Brain microvascular endothelial cell (primary cell): ENCODE results near the gene PXYLP1.
"Not testable (repeated sequence)": the region's sequence is repeated elsewhere in the genome, so short reads cannot be mapped to it uniquely, and the experiment has no call there.

Experiments
- DNase-seq: peaks from one replicate; pipeline ENCODE4 v3.0.0-alpha.2; 2020
- H3K27ac ChIP-seq: fragments of 250-450 bp; sonication (Bioruptor Pico); 2 replicates; pipeline ENCODE4 v1.5.1; 2020; ENCODE audit warnings: mild to moderate bottlenecking, moderate library complexity
- H3K27me3 ChIP-seq: fragments of 250-450 bp; sonication (Bioruptor Pico); replicated peaks from 2 replicates; pipeline ENCODE4 v1.5.1; 2020; ENCODE audit warnings: mild to moderate bottlenecking
- H3K36me3 ChIP-seq: fragments of 250-450 bp; sonication (Bioruptor Pico); replicated peaks from 2 replicates; pipeline ENCODE4 v1.5.1; 2020; ENCODE audit warnings: mild to moderate bottlenecking
- H3K4me3 ChIP-seq: 2 replicates; pipeline ENCODE4 v1.5.1; 2011; ENCODE audit warnings: low read depth, mild to moderate bottlenecking, control low read depth, low read length, moderate library complexity
- in situ Hi-C: cut with HindIII; loops from 2 replicates; pipeline ENCODE4 v1.10.0; 2017; ENCODE audit warnings: low sequenced_read_pairs, low pct_ligation_motif_present
- TF ChIP-seq, protein P1 (sequence below): IDR thresholded peaks from 2 replicates; pipeline ENCODE4 v1.5.1; 2011; ENCODE audit warnings: low read depth, mild to moderate bottlenecking, moderate library complexity, low read length, control low read depth, inconsistent platforms; ENCODE audit errors: missing control alignments

The PXYLP1 gene

DNA sequence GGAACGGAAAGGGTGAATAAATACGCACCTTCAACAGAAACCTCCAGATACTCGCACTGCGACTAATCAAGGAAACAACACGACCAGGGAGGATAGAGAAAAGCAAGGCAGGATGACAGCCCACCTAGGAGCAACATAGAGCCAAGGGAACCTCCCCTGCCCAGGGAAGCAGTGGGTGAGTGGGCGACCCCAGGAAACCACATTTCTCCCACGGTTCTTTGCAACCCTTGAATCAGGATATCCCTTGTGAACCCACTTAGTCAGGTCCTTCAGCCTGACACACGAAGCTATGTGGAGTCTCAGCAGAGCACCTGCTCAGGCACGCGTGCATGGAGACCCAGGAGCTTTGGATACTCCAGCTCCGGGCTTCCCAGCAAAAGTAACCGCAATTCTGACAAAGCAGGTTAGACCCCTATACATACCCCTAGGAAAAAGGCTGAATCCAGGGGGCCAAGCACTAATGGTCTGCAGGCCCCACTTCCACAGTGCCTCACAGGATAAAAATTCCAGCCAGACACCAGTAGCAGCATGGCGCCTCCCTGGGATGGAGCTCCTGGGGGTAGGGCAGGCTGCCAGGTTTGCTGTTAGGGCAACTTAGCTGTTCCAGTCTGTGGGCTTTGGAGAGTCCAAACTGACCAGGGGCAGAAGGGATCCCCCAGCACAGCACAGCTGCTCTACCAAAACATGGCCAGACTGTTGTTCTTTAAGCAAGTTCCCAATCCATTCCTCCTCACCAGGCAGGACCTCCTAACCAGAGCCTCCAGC lies 38.4 kb upstream of the PXYLP1 start:
- in situ Hi-C loops, result no loop called here
- Histone ChIP-seq H3K36me3 (no peaks in the 10 kb centered on the region), H3K4me3 (no peak overlapping the region), H3K27me3 (peaks cover 9% of the 10 kb centered on the region), H3K27ac (no peak overlapping the region)
- TF ChIP-seq, protein P1, sequence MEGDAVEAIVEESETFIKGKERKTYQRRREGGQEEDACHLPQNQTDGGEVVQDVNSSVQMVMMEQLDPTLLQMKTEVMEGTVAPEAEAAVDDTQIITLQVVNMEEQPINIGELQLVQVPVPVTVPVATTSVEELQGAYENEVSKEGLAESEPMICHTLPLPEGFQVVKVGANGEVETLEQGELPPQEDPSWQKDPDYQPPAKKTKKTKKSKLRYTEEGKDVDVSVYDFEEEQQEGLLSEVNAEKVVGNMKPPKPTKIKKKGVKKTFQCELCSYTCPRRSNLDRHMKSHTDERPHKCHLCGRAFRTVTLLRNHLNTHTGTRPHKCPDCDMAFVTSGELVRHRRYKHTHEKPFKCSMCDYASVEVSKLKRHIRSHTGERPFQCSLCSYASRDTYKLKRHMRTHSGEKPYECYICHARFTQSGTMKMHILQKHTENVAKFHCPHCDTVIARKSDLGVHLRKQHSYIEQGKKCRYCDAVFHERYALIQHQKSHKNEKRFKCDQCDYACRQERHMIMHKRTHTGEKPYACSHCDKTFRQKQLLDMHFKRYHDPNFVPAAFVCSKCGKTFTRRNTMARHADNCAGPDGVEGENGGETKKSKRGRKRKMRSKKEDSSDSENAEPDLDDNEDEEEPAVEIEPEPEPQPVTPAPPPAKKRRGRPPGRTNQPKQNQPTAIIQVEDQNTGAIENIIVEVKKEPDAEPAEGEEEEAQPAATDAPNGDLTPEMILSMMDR, result no peak
- DNase-seq, result no peak

DNA sequence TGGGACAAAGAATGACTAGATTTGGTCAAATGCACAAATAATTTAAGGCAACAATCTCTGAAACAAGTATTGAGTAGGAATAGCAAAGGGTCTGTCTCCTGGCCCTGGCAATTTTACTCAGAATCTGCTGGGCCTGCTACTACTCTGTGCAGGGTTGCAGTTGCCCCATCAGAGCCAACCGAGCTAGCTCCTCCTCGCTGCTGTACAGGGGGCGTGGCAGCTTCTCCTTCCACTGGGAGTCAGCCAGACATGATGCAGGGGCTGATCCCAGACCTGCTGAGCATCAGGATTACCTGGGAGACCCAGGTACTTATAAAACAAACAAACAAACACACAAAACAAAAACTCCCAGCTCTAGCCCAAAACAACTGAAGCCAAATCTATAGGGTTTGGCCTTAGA lies 30.5 kb upstream of the PXYLP1 start:
- peaks cover 6% of the 10 kb centered on the region for H3K27me3 ChIP-seq
- H3K4me3 ChIP-seq, result no peak overlapping the region
- in situ Hi-C loops, result no loop called here
- no peak for DNase-seq
- no peaks in the 10 kb centered on the region for H3K36me3 ChIP-seq
- H3K27ac ChIP-seq, result no peak overlapping the region
- TF ChIP-seq, protein P1, result no peak

DNA sequence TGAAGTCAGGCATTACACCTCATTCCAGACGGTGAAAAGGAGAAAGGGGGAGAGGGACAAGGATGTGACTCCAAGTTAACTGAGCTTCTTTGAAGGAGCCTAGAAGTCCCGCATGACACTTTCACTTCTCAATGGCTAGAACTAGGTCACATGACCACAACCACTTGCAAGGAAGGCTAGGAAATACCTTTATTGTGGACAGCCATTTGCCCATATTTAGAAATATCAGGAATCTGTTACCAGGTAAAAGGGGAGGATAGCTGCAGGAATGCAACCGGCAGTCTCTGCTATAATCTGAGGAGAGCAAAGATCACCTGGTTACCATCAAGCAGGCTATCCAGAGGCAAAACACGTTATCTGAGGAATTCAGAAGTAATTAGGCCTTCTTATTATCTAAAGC lies 28.9 kb upstream of the PXYLP1 start:
- TF ChIP-seq, protein P1, result no peak
- Histone ChIP-seq H3K4me3 (no peak overlapping the region), H3K27ac (no peak overlapping the region), H3K27me3 (no peaks in the 10 kb centered on the region), H3K36me3 (no peaks in the 10 kb centered on the region)
- no peak for DNase-seq
- in situ Hi-C loops, result no loop called here

DNA sequence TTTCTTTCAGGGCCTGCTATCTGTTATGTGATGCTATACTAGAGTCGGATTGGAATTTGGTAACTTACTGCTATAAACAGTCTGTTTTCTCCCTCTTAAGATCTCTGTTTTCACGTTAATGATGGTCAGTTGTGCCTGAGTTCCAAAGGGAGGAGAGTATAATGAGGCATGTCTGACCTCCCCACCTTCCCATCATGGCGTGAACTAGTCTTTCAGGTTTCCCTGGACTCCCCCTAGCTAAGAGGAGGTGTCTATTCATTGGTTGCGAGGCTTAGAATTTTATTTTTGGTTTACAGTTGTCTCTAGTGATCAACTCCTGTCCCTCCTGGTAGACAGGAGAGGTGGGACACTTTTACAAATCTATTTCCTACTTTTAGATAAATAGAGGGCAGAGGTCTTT lies 27.8 kb upstream of the PXYLP1 start:
- TF ChIP-seq, protein P1, result no peak
- H3K36me3 ChIP-seq, result no peaks in the 10 kb centered on the region
- no peak overlapping the region for H3K4me3 ChIP-seq
- no peak for DNase-seq
- no peak overlapping the region for H3K27ac ChIP-seq
- in situ Hi-C loops, result no loop called here
- H3K27me3 ChIP-seq, result no peaks in the 10 kb centered on the region

DNA sequence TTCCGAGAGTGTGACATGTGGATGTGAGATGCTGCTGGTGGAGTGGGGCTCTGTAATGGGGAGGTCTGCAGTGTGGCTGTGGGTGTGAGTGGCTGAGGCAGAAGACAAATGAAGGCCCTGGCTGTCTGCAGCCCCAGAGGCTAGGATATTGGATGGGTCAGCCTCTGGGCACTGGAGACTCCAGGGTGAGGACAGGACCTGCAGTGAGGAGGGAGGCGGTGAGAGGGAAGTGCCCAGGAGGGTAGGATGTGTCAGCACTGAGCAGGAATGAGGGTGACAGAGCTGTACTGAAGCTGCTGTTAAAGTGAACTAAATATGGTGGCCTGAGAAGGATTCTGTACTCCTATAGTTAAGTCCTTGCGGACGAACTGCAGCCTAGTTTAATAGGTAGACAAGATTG lies 27.3 kb upstream of the PXYLP1 start:
- DNase-seq, result no peak
- Histone ChIP-seq H3K27ac (no peak overlapping the region), H3K36me3 (no peaks in the 10 kb centered on the region), H3K4me3 (no peak overlapping the region), H3K27me3 (no peaks in the 10 kb centered on the region)
- TF ChIP-seq, protein P1, result no peak
- in situ Hi-C loops, result no loop called here

DNA sequence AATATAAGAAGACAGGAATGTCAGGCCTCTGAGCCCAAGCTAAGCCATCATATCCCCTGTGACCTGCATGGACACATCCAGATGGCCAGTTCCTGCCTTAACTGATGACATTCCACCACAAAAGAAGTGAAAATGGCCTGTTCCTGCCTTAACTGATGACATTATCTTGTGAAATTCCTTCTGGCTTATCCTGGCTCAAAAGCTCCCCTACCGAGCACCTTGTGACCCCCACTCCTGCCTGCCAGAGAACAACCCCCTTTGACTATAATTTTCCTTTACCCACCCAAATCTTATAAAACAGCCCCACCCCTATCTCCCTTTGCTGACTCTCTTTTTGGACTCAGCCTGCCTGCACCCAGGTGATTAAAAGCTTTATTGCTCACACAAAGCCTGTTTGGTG lies 20.3 kb upstream of the PXYLP1 start:
- H3K4me3 ChIP-seq, H3K27ac ChIP-seq, H3K36me3 ChIP-seq, H3K27me3 ChIP-seq, DNase-seq, in situ Hi-C loops: not testable (repeated sequence)
